Upper lobe of left lung (tissue), 6 donors: ENCODE data around the gene ACP4. TPM values are rescaled to one million over a fixed set of nuclear protein-coding genes. Genes with fewer than 3 reads are reported as not detected.
"Not testable (repeated sequence)": the region's sequence is repeated elsewhere in the genome, so short reads cannot be mapped to it uniquely, and the experiment has no call there.

ENCODE experiments used
- ATAC-seq, 2 donors: fragments of 200-7000 bp; cut with Tn5 transposase; one replicate each; pipeline ENCODE4 v1.9.1; 2022; ENCODE audit warnings: mild to moderate bottlenecking in 2 of 2, moderate library complexity in 2 of 2; ENCODE audit not compliant: low FRiP score in 2 of 2
- DNase-seq, 2 donors: peaks; one replicate each; pipeline ENCODE4 v3.0.0-alpha.2; 2019 to 2020
- H3K27ac ChIP-seq, 4 donors: fragments of 200-600 bp; sonication (generic); one replicate each; pipeline ENCODE4 v1.5.1; 2016 to 2019
- H3K27me3 ChIP-seq, 4 donors: fragments of 200-600 bp; sonication (generic); one replicate each; pipeline ENCODE4 v1.5.1; 2017 to 2019
- H3K36me3 ChIP-seq, 4 donors: fragments of 200-600 bp; sonication (generic); one replicate each; pipeline ENCODE4 v1.5.1; 2016 to 2019
- H3K4me1 ChIP-seq, 4 donors: fragments of 200-600 bp; sonication (generic); one replicate each; pipeline ENCODE4 v1.5.1; 2018 to 2019
- H3K4me3 ChIP-seq, 4 donors: fragments of 200-600 bp; sonication (generic); one replicate each; pipeline ENCODE4 v1.5.1; 2017 to 2019; ENCODE audit warnings: mild to moderate bottlenecking in 2 of 4, moderate library complexity in 1 of 4
- H3K9me3 ChIP-seq, 4 donors: fragments of 200-600 bp; sonication (generic); one replicate each; pipeline ENCODE4 v1.5.1; 2018 to 2019
- EP300 ChIP-seq, 4 donors: sonication (generic); formaldehyde crosslinking; IDR thresholded peaks; one replicate each; pipeline ENCODE4 v1.5.1; 2017; ENCODE audit warnings: antibody characterized with exemption in 4 of 4, control low read depth in 2 of 4
- POLR2A ChIP-seq, 4 donors: fragments of 450-650 bp; IDR thresholded peaks; one replicate each; pipeline ENCODE4 v1.5.1; 2016 to 2017; ENCODE audit warnings: antibody characterized with exemption in 4 of 4, mild to moderate bottlenecking in 2 of 4
- POLR2AphosphoS5 ChIP-seq, 2 donors: sonication (generic); formaldehyde crosslinking; IDR thresholded peaks; one replicate each; pipeline ENCODE4 v1.5.1; 2017; ENCODE audit warnings: antibody characterized with exemption in 2 of 2
- WGBS, 2 donors: methylation state at CpG; one replicate each; pipeline ENCODE4 v1.1.5; 2017 to 2018; 5-methylcytosine and 5-hydroxymethylcytosine counted together
- total RNA-seq, 6 donors: library from RNA; depleted of rRNA in 4 of 6; stranded (reverse); fragments of >200 nt in 4 of 6; gene quantifications; one replicate each; pipeline versions ENCODE4 v1.1.0 to v1.2.1, GENCODE V29; 2016 to 2021
- TF ChIP-seq, protein P1 (sequence below), 6 experiments: fragments of 450-650 bp in 4 of 6; fragments of 200-600 bp in 2 of 6; sonication (generic) in 2 of 6; IDR thresholded peaks; one replicate each; pipeline ENCODE4 v1.5.1; 2016 to 2019; ENCODE audit warnings: antibody characterized with exemption in 6 of 6
- donor health status: DM: no; HTN: no; CAD: no; lungs with moderate emphysema.
- donor health status: DM: no; HTN: yes; CAD: no; lungs with severe emphysema.

Gene ACP4
- total RNA-seq, 6 donors from 2014 or later = not detected

GRCh38 chr19:50759886-50760285, 30.3 kb upstream of the ACP4 start:
- 69 to 73% methylated on average over 4 of the region's 4 CpGs for WGBS, 2 donors
- H3K9me3 ChIP-seq = peaks cover 0 to 5% (median 0%) of the 10 kb centered on the region in 4 donors
- H3K4me1 ChIP-seq = no peaks in the 10 kb centered on the region
- DNase-seq (no peak), ATAC-seq (no peak)
- TF ChIP-seq POLR2AphosphoS5 (IDR thresholded peaks at IDR 0.05) (no peak), POLR2A (IDR thresholded peaks at IDR 0.05) (no peak), EP300 (IDR thresholded peaks at IDR 0.05) (no peak)
- TF ChIP-seq, protein P1, sequence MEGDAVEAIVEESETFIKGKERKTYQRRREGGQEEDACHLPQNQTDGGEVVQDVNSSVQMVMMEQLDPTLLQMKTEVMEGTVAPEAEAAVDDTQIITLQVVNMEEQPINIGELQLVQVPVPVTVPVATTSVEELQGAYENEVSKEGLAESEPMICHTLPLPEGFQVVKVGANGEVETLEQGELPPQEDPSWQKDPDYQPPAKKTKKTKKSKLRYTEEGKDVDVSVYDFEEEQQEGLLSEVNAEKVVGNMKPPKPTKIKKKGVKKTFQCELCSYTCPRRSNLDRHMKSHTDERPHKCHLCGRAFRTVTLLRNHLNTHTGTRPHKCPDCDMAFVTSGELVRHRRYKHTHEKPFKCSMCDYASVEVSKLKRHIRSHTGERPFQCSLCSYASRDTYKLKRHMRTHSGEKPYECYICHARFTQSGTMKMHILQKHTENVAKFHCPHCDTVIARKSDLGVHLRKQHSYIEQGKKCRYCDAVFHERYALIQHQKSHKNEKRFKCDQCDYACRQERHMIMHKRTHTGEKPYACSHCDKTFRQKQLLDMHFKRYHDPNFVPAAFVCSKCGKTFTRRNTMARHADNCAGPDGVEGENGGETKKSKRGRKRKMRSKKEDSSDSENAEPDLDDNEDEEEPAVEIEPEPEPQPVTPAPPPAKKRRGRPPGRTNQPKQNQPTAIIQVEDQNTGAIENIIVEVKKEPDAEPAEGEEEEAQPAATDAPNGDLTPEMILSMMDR (IDR thresholded peaks at IDR 0.05) = no peak
- H3K4me3 ChIP-seq = no peak overlapping the region
- H3K27me3 ChIP-seq = no peaks in the 10 kb centered on the region
- no peaks in the 10 kb centered on the region for H3K36me3 ChIP-seq
- no peak overlapping the region for H3K27ac ChIP-seq

GRCh38 chr19:50761501-50761900, 28.7 kb upstream of the ACP4 start:
- H3K27ac ChIP-seq = not testable (repeated sequence)
- 60 to 61% methylated on average over 3 of the region's 3 CpGs for WGBS, 2 donors

GRCh38 chr19:50763521-50763920, 26.7 kb upstream of the ACP4 start:
- not testable (repeated sequence) for DNase-seq, ATAC-seq, H3K9me3 ChIP-seq, H3K4me1 ChIP-seq, H3K4me3 ChIP-seq, H3K36me3 ChIP-seq, H3K27me3 ChIP-seq, H3K27ac ChIP-seq
- WGBS, 2 donors = 60 to 71% methylated on average over 9 to 11 of the region's 13 CpGs

More at GRCh38 chr19:50761501-50761900, 28.7 kb upstream of the ACP4 start:
- not testable (repeated sequence) for H3K36me3 ChIP-seq, ATAC-seq, H3K4me3 ChIP-seq, H3K27me3 ChIP-seq, DNase-seq, H3K9me3 ChIP-seq, H3K4me1 ChIP-seq

DNA sequence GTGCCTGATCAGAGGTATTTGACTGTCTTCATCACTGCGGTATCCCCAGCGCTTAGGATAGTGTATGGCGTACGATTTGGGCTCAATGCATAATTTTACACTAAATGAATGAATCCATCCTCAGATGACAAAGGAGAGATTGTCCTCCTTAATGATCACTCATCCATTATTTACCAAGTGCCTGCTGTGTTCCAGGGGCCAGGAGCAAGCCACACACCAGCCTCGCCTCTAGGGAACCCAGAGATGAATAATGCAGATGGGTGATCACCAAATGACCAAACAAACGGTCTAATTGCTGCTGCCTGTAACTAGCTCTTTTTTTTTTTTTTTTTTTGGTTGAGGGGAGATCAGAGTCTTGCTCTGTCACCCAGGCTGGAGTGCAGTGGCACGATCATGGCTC, 25.8 kb upstream of the ACP4 start:
- Histone ChIP-seq H3K4me1 (no peaks in the 10 kb centered on the region), H3K36me3 (no peaks in the 10 kb centered on the region), H3K9me3 (peaks cover 0 to 5% (median 0%) of the 10 kb centered on the region in 4 donors), H3K27ac (no peak overlapping the region), H3K4me3 (no peak overlapping the region), H3K27me3 (no peaks in the 10 kb centered on the region)
- TF ChIP-seq POLR2A (IDR thresholded peaks at IDR 0.05) = no peak
- 59 to 78% methylated on average over 6 to 7 of the region's 7 CpGs for WGBS, 2 donors
- no peak for ATAC-seq
- DNase-seq = no peak

DNA sequence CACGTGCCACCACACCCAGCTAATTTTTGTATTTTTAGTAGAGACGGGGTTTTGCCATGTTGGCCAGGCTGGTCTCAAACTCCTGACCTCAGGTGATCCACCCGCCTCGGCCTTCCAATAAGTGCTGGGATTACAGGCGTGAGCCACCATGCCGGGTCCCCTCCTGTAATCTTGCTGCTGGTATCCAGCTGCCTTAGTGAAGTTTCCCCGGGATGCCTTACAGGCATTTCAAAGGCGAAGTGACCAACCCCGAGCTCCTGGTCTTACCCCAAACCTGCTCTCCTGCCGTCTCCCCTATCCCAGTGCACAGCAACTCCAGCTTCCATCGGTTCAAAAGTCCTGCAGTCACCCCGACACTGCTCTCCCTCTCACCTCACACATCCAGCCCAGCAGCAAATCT, 23.5 kb upstream of the ACP4 start:
- H3K4me1 ChIP-seq, H3K36me3 ChIP-seq, DNase-seq, H3K4me3 ChIP-seq, H3K27me3 ChIP-seq, H3K27ac ChIP-seq, H3K9me3 ChIP-seq, ATAC-seq: not testable (repeated sequence)
- WGBS, 2 donors = 81 to 83% methylated on average over 8 to 12 of the region's 12 CpGs

DNA sequence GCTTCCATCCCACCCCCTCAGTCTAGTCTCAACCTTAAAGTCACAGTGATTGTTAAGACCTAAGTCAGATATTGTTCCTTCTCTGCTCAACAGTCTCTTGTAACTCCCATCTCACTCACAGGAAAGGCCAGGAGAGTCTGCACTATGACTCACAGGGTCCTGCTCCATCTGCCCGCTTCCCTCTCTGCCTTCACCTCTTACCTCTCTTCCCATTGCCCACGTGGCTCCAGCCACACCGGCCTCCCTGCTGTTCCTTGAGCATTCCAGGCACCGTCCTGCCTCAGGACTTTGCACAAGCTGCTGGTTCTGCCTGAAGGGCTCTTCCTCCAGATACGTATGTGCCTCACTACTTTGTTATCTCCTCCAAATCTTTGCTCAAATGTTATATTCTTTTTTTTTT, 23.0 kb upstream of the ACP4 start:
- H3K9me3 ChIP-seq, H3K27ac ChIP-seq, DNase-seq, H3K36me3 ChIP-seq, H3K27me3 ChIP-seq, ATAC-seq, H3K4me3 ChIP-seq, H3K4me1 ChIP-seq: not testable (repeated sequence)
- WGBS, 2 donors = 38 to 41% methylated on average over 5 of the region's 5 CpGs

GRCh38 chr19:50768277-50768676, 21.9 kb upstream of the ACP4 start:
- 51 to 58% methylated on average over 5 of the region's 5 CpGs for WGBS, 2 donors
- no peaks in the 10 kb centered on the region for H3K27me3 ChIP-seq

DNA sequence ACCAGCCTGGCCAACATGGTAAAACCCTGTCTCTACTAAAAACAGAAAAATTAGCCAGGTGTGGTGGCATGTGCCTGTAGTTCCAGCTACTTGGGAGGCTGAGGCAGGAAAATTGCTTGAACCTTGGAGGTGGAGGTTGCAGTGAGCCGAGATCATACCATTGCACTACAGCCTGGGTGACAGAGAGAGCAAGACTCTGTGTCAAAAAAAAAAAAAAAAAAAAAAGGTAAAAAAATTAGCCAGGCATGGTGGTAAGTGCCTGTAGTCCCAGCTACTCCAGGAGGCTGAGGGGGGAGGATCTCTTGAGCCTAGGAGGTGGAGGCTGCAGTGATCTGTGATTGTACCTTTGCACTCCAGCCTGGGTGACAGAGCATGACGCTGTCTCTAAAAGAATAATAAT, 20.1 kb upstream of the ACP4 start, which contains the start of gene GPR32:
GPR32 (plus strand) TSS at position 301 of the 400 bp plus-strand sequence. CDS start 137 bp downstream, outside the sequence.
- 75 to 91% methylated on average over 2 of the region's 2 CpGs for WGBS, 2 donors
- not testable (repeated sequence) for H3K27me3 ChIP-seq, H3K4me3 ChIP-seq, H3K27ac ChIP-seq, H3K4me1 ChIP-seq, H3K9me3 ChIP-seq, DNase-seq, H3K36me3 ChIP-seq, ATAC-seq

More at GRCh38 chr19:50768277-50768676, 21.9 kb upstream of the ACP4 start:
- DNase-seq = no peak
- no peak for ATAC-seq
- no peaks in the 10 kb centered on the region for H3K36me3 ChIP-seq
- TF ChIP-seq POLR2AphosphoS5 (IDR thresholded peaks at IDR 0.05) = no peak
- no peak for TF ChIP-seq EP300 (IDR thresholded peaks at IDR 0.05)
- TF ChIP-seq, protein P1 (IDR thresholded peaks at IDR 0.05) = no peak
- TF ChIP-seq POLR2A (IDR thresholded peaks at IDR 0.05) = no peak
- H3K9me3 ChIP-seq = peaks cover 0 to 3% (median 0%) of the 10 kb centered on the region in 4 donors
- H3K27ac ChIP-seq = no peak overlapping the region
- H3K4me3 ChIP-seq = no peak overlapping the region
- no peaks in the 10 kb centered on the region for H3K4me1 ChIP-seq
